RWPE2 (cell line): Measurements from ENCODE around the gene COA5.

Source experiments
- ATAC-seq: fragments of 200-7000 bp; cut with Tn5 transposase; 3 replicates; pipeline ENCODE4 v1.9.1; 2021; ENCODE audit warnings: low read depth
- DNase-seq: peaks from one replicate; pipeline ENCODE4 v3.0.0-alpha.2; 2020; ENCODE audit warnings: low spot score
- H3K27ac ChIP-seq: fragments of 450-650 bp; 2 replicates; pipeline ENCODE4 v1.5.1; 2017; ENCODE audit warnings: mild to moderate bottlenecking; ENCODE audit not compliant: poor library complexity, severe bottlenecking
- H3K27me3 ChIP-seq: fragments of 250-450 bp; sonication (Bioruptor Pico); 2 replicates; pipeline ENCODE4 v1.5.1; 2021; ENCODE audit warnings: mild to moderate bottlenecking, moderate library complexity; ENCODE audit not compliant: insufficient read depth, poor library complexity, severe bottlenecking
- H3K36me3 ChIP-seq: fragments of 250-450 bp; sonication (Bioruptor Pico); 2 replicates; pipeline ENCODE4 v1.5.1; 2020; ENCODE audit warnings: low read depth, mild to moderate bottlenecking, moderate library complexity
- H3K4me1 ChIP-seq: fragments of 250-450 bp; sonication (Bioruptor Pico); 2 replicates; pipeline ENCODE4 v1.5.1; 2021; ENCODE audit warnings: mild to moderate bottlenecking, moderate library complexity; ENCODE audit not compliant: insufficient read depth, poor library complexity, severe bottlenecking
- H3K4me3 ChIP-seq: fragments of 250-450 bp; sonication (Bioruptor Pico); 2 replicates; pipeline ENCODE4 v1.5.1; 2021; ENCODE audit warnings: mild to moderate bottlenecking, moderate library complexity; ENCODE audit not compliant: severe bottlenecking
- H3K9me3 ChIP-seq: fragments of 250-450 bp; sonication (Bioruptor Pico); 2 replicates; pipeline ENCODE4 v1.5.1; 2021; ENCODE audit warnings: mild to moderate bottlenecking, moderate library complexity; ENCODE audit not compliant: severe bottlenecking
- CTCF ChIP-seq: fragments of 450-650 bp; IDR thresholded peaks from one replicate; pipeline ENCODE4 v1.5.1; 2017; ENCODE audit warnings: mild to moderate bottlenecking, moderate library complexity; ENCODE audit not compliant: poor library complexity, severe bottlenecking

COA5 gene

GRCh38 chr2:98615481-98615880, 7.2 kb upstream of the COA5 start:
- H3K9me3 ChIP-seq: no peaks in the 10 kb centered on the region
- no peak for ATAC-seq
- no peak for TF ChIP-seq CTCF
- no peak overlapping the region for H3K27ac ChIP-seq
- no peaks in the 10 kb centered on the region for H3K4me1 ChIP-seq
- no peaks in the 10 kb centered on the region for H3K27me3 ChIP-seq
- no peak for DNase-seq
- H3K4me3 ChIP-seq: no peak overlapping the region
- H3K36me3 ChIP-seq: peaks cover 71% of the 10 kb centered on the region

GRCh38 chr2:98614024-98614739, 5.9 kb upstream of the COA5 start:
- Histone ChIP-seq H3K27me3 (no peaks in the 10 kb centered on the region), H3K9me3 (no peaks in the 10 kb centered on the region), H3K27ac (no peak overlapping the region), H3K4me1 (peaks cover 6% of the 10 kb centered on the region), H3K4me3 (no peak overlapping the region), H3K36me3 (peaks cover 82% of the 10 kb centered on the region)
- DNase-seq (no peak), ATAC-seq (no peak)
- TF ChIP-seq CTCF: no peak

GRCh38 chr2:98608962-98609604, 771 bp upstream of the COA5 start:
- Histone ChIP-seq H3K27ac (peak overlapping the region; percentile 52), H3K9me3 (no peaks in the 10 kb centered on the region), H3K4me3 (peak overlapping the region; percentile 90), H3K36me3 (peaks cover 45% of the 10 kb centered on the region), H3K27me3 (no peaks in the 10 kb centered on the region), H3K4me1 (peaks cover 10% of the 10 kb centered on the region)
- no peak for DNase-seq
- peak; percentile 24; the same call in 1 of the 3 replicates for ATAC-seq
- TF ChIP-seq CTCF: no peak

- H3K36me3 ChIP-seq: peaks cover 45% of the 10 kb centered on the region
- peak overlapping the region; percentile 90 for H3K4me3 ChIP-seq
- H3K27ac ChIP-seq: peak overlapping the region; percentile 52
- peaks cover 10% of the 10 kb centered on the region for H3K4me1 ChIP-seq
- TF ChIP-seq CTCF: no peak
- no peaks in the 10 kb centered on the region for H3K9me3 ChIP-seq
- H3K27me3 ChIP-seq: no peaks in the 10 kb centered on the region
- DNase-seq: no peak
- ATAC-seq: no peak
Measured at GRCh38 chr2:98607741-98608115, 584 bp downstream of the COA5 start.

- ATAC-seq: no peak
- H3K36me3 ChIP-seq: peaks cover 45% of the 10 kb centered on the region
- no peak for TF ChIP-seq CTCF
- peak overlapping the region; percentile 90 for H3K4me3 ChIP-seq
- no peak for DNase-seq
- no peaks in the 10 kb centered on the region for H3K27me3 ChIP-seq
- peaks cover 10% of the 10 kb centered on the region for H3K4me1 ChIP-seq
- no peak overlapping the region for H3K27ac ChIP-seq
- no peaks in the 10 kb centered on the region for H3K9me3 ChIP-seq
Measured at GRCh38 chr2:98607104-98607503, 1.2 kb downstream of the COA5 start.
